ENCODE data around the gene RNF150. TPM values are rescaled to one million over a fixed set of nuclear protein-coding genes. Genes with fewer than 3 reads are reported as not detected.

RNF150 gene
- total RNA-seq, 1 experiment from 2014 or later: 4.4 TPM

DNA sequence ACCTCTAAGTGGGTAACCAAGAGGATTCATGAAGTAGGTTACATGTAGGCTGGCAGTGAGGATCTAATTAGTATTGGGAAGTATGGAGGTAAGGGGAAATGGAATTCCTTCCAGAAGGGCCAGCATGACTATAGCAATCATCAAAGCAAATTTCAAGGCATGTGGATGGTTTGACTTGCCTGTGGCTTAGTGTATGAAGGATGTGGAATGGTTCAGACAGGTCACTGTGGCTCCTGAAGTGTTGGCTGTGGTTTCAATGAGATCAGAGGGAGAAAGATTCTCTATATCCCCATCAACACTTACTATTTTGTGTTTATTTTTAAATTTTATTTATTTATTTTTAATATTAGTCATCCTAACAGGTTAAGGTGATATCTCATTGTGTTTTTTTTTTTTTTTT lies 255.5 kb downstream of the RNF150 start:
- no peak overlapping the region for H3K4me3 Mint-ChIP-seq

More for the DNA sequence above, 255.5 kb downstream of the RNF150 start:
- no peak overlapping the region for H2AFZ ChIP-seq (ENCODE audit: low read length)
- H4K20me1 ChIP-seq (ENCODE audit: control insufficient read depth, insufficient read depth, insufficient read length): no peaks in the 10 kb centered on the region
- no peak overlapping the region for H2BK12ac ChIP-seq (ENCODE audit: insufficient read length, low read depth, low read length)
- no peak overlapping the region for H3K27ac ChIP-seq (ENCODE audit: insufficient read length, low read depth, low read length)
- H3K4ac ChIP-seq (ENCODE audit: low read depth, low read length): no peak overlapping the region
- H3K27ac Mint-ChIP-seq: no peak overlapping the region
- H3K36me3 Mint-ChIP-seq (ENCODE audit: insufficient read depth in 1 of 3, low read depth in 3 of 3): peaks cover 0 to 3% (median 0%) of the 10 kb centered on the region in 3 experiments; a peak in 1 of 7 replicates
- no peak overlapping the region for H2BK15ac ChIP-seq (ENCODE audit: low read depth, low read length)
- H3K23me2 ChIP-seq (ENCODE audit: insufficient read length, low read depth, low read length, poor library complexity, severe bottlenecking): no peaks in the 10 kb centered on the region
- no peaks in the 10 kb centered on the region for H3K79me1 ChIP-seq (ENCODE audit: insufficient read depth, low read depth, low read length, poor library complexity, severe bottlenecking)
- no peak overlapping the region for H2BK120ac ChIP-seq (ENCODE audit: low read depth, low read length, poor library complexity, severe bottlenecking)
- H3K9ac ChIP-seq (ENCODE audit: extremely low read depth, insufficient read length, low read length): no peak overlapping the region
- H3K56ac ChIP-seq (ENCODE audit: insufficient read length, low read depth, low read length): no peak overlapping the region
- peaks cover 5 to 9% of the 10 kb centered on the region in 2 experiments; a peak in 2 of 5 replicates for H3K9me3 Mint-ChIP-seq
- H4K5ac ChIP-seq (ENCODE audit: insufficient read length, low read depth, low read length): no peak overlapping the region
- H3K4me1 Mint-ChIP-seq: peaks cover 8 to 9% of the 10 kb centered on the region in 2 experiments
- H2BK5ac ChIP-seq (ENCODE audit: insufficient read length, low read length): no peak overlapping the region
- no peaks in the 10 kb centered on the region for H3K4me1 ChIP-seq (ENCODE audit: insufficient read depth, low read length)
- TF ChIP-seq, protein P1, sequence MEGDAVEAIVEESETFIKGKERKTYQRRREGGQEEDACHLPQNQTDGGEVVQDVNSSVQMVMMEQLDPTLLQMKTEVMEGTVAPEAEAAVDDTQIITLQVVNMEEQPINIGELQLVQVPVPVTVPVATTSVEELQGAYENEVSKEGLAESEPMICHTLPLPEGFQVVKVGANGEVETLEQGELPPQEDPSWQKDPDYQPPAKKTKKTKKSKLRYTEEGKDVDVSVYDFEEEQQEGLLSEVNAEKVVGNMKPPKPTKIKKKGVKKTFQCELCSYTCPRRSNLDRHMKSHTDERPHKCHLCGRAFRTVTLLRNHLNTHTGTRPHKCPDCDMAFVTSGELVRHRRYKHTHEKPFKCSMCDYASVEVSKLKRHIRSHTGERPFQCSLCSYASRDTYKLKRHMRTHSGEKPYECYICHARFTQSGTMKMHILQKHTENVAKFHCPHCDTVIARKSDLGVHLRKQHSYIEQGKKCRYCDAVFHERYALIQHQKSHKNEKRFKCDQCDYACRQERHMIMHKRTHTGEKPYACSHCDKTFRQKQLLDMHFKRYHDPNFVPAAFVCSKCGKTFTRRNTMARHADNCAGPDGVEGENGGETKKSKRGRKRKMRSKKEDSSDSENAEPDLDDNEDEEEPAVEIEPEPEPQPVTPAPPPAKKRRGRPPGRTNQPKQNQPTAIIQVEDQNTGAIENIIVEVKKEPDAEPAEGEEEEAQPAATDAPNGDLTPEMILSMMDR (conservative IDR thresholded peaks at IDR 0.05): no peak
- no peak overlapping the region for H2BK20ac ChIP-seq (ENCODE audit: low read depth, low read length, poor library complexity, severe bottlenecking)
- DNase-seq: no peak
- no peak overlapping the region for H4K91ac ChIP-seq (ENCODE audit: insufficient read length, low read depth, low read length)
- no peak overlapping the region for H4K8ac ChIP-seq (replicated peaks; ENCODE audit: insufficient read length, low read depth, low read length)
- H3K14ac ChIP-seq (ENCODE audit: insufficient read depth, low read length): no peak overlapping the region
- no peak overlapping the region for H2AK5ac ChIP-seq (ENCODE audit: insufficient read length, low read length)
- H3K23ac ChIP-seq (ENCODE audit: insufficient read length, low read depth, low read length): no peak overlapping the region
- no peak overlapping the region for H3K18ac ChIP-seq (ENCODE audit: insufficient read length, low read depth, low read length)
- no peaks in the 10 kb centered on the region for H3K9me3 ChIP-seq (ENCODE audit: control insufficient read depth, low read depth, low read length)
- no peak overlapping the region for H3K4me2 ChIP-seq (ENCODE audit: insufficient read depth, insufficient read length, low read length)
- no peak overlapping the region for H3T11ph ChIP-seq (ENCODE audit: low read length)
- no peaks in the 10 kb centered on the region for H3K27me3 ChIP-seq (ENCODE audit: insufficient read depth, low read length)
- H3K27me3 Mint-ChIP-seq (ENCODE audit: low read depth): no peaks in the 10 kb centered on the region; the same call in 1 of the 2 replicates
- no peaks in the 10 kb centered on the region for H3K79me2 ChIP-seq (ENCODE audit: insufficient read depth, low read length)
